Suprapubic skin (tissue), 4 donors: ENCODE measurements around the gene C14orf39. TPM values are rescaled to one million over a fixed set of nuclear protein-coding genes. Genes with fewer than 3 reads are reported as not detected.

Experiments used
- DNase-seq, 2 donors: peaks; one replicate each; pipeline ENCODE4 v3.0.0-alpha.2; 2019; ENCODE audit warnings: low spot score in 2 of 2
- H3K27ac ChIP-seq: fragments of 200-600 bp; sonication (generic); one replicate; pipeline ENCODE4 v1.5.1; 2019
- H3K27me3 ChIP-seq: fragments of 200-600 bp; sonication (generic); one replicate; pipeline ENCODE4 v1.5.1; 2019
- H3K36me3 ChIP-seq: fragments of 200-600 bp; sonication (generic); one replicate; pipeline ENCODE4 v1.5.1; 2019
- H3K4me1 ChIP-seq: fragments of 200-600 bp; sonication (generic); one replicate; pipeline ENCODE4 v1.5.1; 2019
- H3K4me3 ChIP-seq: fragments of 200-600 bp; sonication (generic); one replicate; pipeline ENCODE4 v1.5.1; 2019; ENCODE audit warnings: mild to moderate bottlenecking
- H3K9me3 ChIP-seq: fragments of 200-600 bp; sonication (generic); one replicate; pipeline ENCODE4 v1.5.1; 2019
- CTCF ChIP-seq, 2 donors: fragments of 200-600 bp in 1 of 2; fragments of 450-650 bp in 1 of 2; sonication (generic) in 1 of 2; IDR thresholded peaks; one replicate each; pipeline ENCODE4 v1.5.1; 2016 to 2019; ENCODE audit warnings: antibody characterized with exemption in 2 of 2, mild to moderate bottlenecking in 1 of 2, moderate library complexity in 1 of 2
- EP300 ChIP-seq: sonication (generic); formaldehyde crosslinking; IDR thresholded peaks from one replicate; pipeline ENCODE4 v1.6.1; 2017; ENCODE audit warnings: antibody characterized with exemption
- POLR2A ChIP-seq, 2 donors: fragments of 450-650 bp; IDR thresholded peaks; one replicate each; pipeline ENCODE4 v1.6.1; 2017; ENCODE audit warnings: antibody characterized with exemption in 2 of 2, mild to moderate bottlenecking in 2 of 2, moderate library complexity in 2 of 2
- POLR2AphosphoS5 ChIP-seq, 3 donors: sonication (generic); formaldehyde crosslinking; IDR thresholded peaks; one replicate each; pipeline ENCODE4 v1.6.1; 2017; ENCODE audit warnings: antibody characterized with exemption in 3 of 3
- whole genome bisulfite sequencing: methylation state at CpG from one replicate; pipeline ENCODE4 v1.1.5; 2018; 5-methylcytosine and 5-hydroxymethylcytosine counted together
- total RNA-seq, 4 donors: library from RNA; depleted of rRNA; stranded (reverse); fragments of >200 nt; gene quantifications; one replicate each; pipeline ENCODE4 v1.1.0, GENCODE V29; 2016

The C14orf39 gene
- total RNA-seq, 4 donors from 2014 or later, result not detected

DNA sequence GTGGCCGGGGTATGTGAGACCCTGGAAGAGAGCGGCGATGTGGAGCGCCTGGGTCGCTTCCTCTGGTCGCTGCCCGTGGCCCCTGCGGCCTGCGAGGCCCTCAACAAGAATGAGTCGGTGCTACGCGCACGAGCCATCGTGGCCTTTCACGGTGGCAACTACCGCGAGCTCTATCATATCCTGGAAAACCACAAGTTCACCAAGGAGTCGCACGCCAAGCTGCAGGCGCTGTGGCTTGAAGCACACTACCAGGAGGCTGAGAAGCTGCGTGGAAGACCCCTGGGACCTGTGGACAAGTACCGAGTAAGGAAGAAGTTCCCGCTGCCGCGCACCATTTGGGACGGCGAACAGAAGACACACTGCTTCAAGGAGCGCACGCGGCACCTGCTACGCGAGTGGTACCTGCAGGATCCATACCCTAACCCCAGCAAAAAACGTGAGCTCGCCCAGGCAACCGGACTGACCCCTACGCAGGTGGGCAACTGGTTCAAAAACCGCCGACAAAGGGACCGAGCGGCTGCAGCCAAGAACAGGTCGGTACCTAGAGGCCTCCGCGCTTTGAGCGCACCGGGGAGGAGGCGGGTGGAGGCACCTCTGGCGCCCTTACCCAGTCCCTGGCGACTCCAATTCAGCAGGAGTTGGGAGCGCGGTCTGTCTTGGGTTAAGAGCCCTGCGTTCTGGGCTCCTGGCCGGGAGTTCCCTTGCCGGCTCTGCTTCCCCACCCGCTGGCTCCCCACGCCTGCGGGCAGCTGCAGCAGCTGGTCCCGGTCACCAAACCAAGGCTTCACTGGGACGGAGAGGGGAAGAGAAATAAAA lies 23.8 kb upstream of the C14orf39 start:
- H3K4me3 ChIP-seq, result peak overlapping the region; percentile 15
- no peak for DNase-seq
- TF ChIP-seq POLR2A (IDR thresholded peaks at IDR 0.05), result no peak
- H3K27me3 ChIP-seq, result peaks cover 100% of the 10 kb centered on the region
- H3K36me3 ChIP-seq, result no peaks in the 10 kb centered on the region
- no peak overlapping the region for H3K27ac ChIP-seq
- peaks cover 39% of the 10 kb centered on the region for H3K4me1 ChIP-seq
- no peaks in the 10 kb centered on the region for H3K9me3 ChIP-seq
- WGBS, result 2% methylated on average over 26 of the region's 58 CpGs

- no peak for DNase-seq
- H3K27ac ChIP-seq, result no peak within 1 kb of the TSS
- H3K27me3 ChIP-seq, result peaks cover 100% of the 10 kb centered on the region
- H3K36me3 ChIP-seq, result no peaks in the 10 kb centered on the region
- peaks cover 35% of the 10 kb centered on the region for H3K4me1 ChIP-seq
- H3K4me3 ChIP-seq, result peak within 1 kb of the TSS; percentile 15
- H3K9me3 ChIP-seq, result no peaks in the 10 kb centered on the region
- no peak for TF ChIP-seq EP300
- no peak for TF ChIP-seq CTCF (IDR thresholded peaks at IDR 0.05)
- 4% methylated on average over 29 of the region's 55 CpGs for WGBS
Observed at GRCh38 chr14:60508707-60509437, 23.0 kb upstream of the C14orf39 start, which contains the start of gene SIX6. TSS of gene SIX6 (plus strand) at chr14:60509146. CDS start at chr14:60509399, 253 bp downstream.

- Histone ChIP-seq H3K9me3 (no peaks in the 10 kb centered on the region), H3K4me1 (peaks cover 35% of the 10 kb centered on the region), H3K27me3 (peaks cover 100% of the 10 kb centered on the region), H3K4me3 (no peak overlapping the region), H3K36me3 (no peaks in the 10 kb centered on the region), H3K27ac (no peak overlapping the region)
- DNase-seq, result no peak
- TF ChIP-seq CTCF (IDR thresholded peaks at IDR 0.05), result no peak
- TF ChIP-seq POLR2AphosphoS5 (IDR thresholded peaks at IDR 0.05), result no peak
- no peak for TF ChIP-seq POLR2A (IDR thresholded peaks at IDR 0.05)
- TF ChIP-seq EP300, result no peak
- WGBS, result 6% methylated on average over 5 of the region's 5 CpGs
Observed at GRCh38 chr14:60508363-60508706, 22.5 kb upstream of the C14orf39 start.

GRCh38 chr14:60506985-60507829 lies 21.3 kb upstream of the C14orf39 start:
- Histone ChIP-seq H3K9me3 (no peaks in the 10 kb centered on the region), H3K36me3 (no peaks in the 10 kb centered on the region), H3K27ac (no peak overlapping the region), H3K27me3 (peaks cover 100% of the 10 kb centered on the region), H3K4me3 (no peak overlapping the region), H3K4me1 (peaks cover 35% of the 10 kb centered on the region)
- DNase-seq, result no peak
- 7% methylated on average over 41 of the region's 48 CpGs for WGBS
- TF ChIP-seq CTCF (IDR thresholded peaks at IDR 0.05) (no peak), POLR2AphosphoS5 (IDR thresholded peaks at IDR 0.05) (no peak), EP300 (no peak), POLR2A (IDR thresholded peaks at IDR 0.05) (no peak)

DNA sequence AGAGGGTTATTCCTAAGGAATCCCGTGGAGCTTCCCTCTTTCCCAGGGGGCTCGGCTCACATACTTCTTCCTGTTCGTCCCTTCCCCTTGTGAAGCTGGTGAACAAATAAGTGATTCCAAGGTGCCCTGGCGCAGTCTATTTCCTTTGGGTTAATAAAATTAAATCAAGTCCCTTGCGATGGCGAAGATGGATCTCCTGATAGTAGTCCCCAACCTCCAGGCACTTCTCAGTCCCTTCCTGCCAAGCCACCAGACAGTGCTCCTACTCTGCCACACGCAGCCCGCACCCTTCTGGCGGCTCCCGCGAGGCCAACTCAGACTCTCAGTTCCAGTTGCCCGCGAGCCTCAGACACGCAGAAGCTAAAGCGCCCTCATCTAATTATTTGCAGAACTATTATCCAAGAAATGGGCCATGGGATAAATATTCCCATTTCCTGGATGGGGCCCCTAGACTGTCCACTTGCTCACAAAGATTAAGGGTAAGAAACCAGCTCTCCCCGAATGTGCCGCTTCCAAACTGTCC lies 20.7 kb upstream of the C14orf39 start:
- H3K36me3 ChIP-seq, result no peaks in the 10 kb centered on the region
- no peak for DNase-seq
- no peak for TF ChIP-seq CTCF (IDR thresholded peaks at IDR 0.05)
- TF ChIP-seq POLR2A (IDR thresholded peaks at IDR 0.05), result no peak
- TF ChIP-seq EP300, result no peak
- no peak for TF ChIP-seq POLR2AphosphoS5 (IDR thresholded peaks at IDR 0.05)
- no peak overlapping the region for H3K4me3 ChIP-seq
- no peaks in the 10 kb centered on the region for H3K9me3 ChIP-seq
- peaks cover 98% of the 10 kb centered on the region for H3K27me3 ChIP-seq
- H3K27ac ChIP-seq, result no peak overlapping the region
- WGBS, result 11% methylated on average over 17 of the region's 17 CpGs
- H3K4me1 ChIP-seq, result peaks cover 35% of the 10 kb centered on the region
